Measurements from ENCODE around the gene AIP.

AIP gene

GRCh38 chr11:67539550-67539949, 56.7 kb downstream of the AIP start:
- H3K4me3 ChIP-seq (ENCODE audit: low read length), result no peak overlapping the region
- DNase-seq (ENCODE audit: low read depth), result no peak
- no peak for TF ChIP-seq CTCF (IDR thresholded peaks at IDR 0.05; ENCODE audit: insufficient read depth, low read depth, low read length, missing control alignments)

Measured in epithelial cell of esophagus (primary cell).